ENCODE data around the gene COPS4.
"Not testable (repeated sequence)": the region's sequence is repeated elsewhere in the genome, so short reads cannot be mapped to it uniquely, and the experiment has no call there.

Gene COPS4
- total RNA-seq = 29.9 to 48.1 reads per million in 2 donors

GRCh38 chr4:83034630-83035494, at the start of gene COPS4:
TSS of gene COPS4 (plus strand) at chr4:83035183. CDS start at chr4:83035225, 42 bp downstream.
- peak; percentile 87 for DNase-seq

GRCh38 chr4:82987519-82987918, 47.5 kb upstream of the COPS4 start:
- not testable (repeated sequence) for DNase-seq

- no peak for DNase-seq
Observed at GRCh38 chr4:82988323-82988832, 46.6 kb upstream of the COPS4 start.

- no peak for DNase-seq
Observed at GRCh38 chr4:82989575-82990429, 45.2 kb upstream of the COPS4 start.

- DNase-seq = no peak
Observed at GRCh38 chr4:82994834-82995233, 40.1 kb upstream of the COPS4 start.

GRCh38 chr4:82998898-82999297, 36.1 kb upstream of the COPS4 start:
- DNase-seq = no peak

GRCh38 chr4:83002329-83002728, 32.7 kb upstream of the COPS4 start:
- DNase-seq = no peak

- not testable (repeated sequence) for DNase-seq
Observed at GRCh38 chr4:83003044-83003791, 31.8 kb upstream of the COPS4 start.

GRCh38 chr4:83009529-83009928, 25.5 kb upstream of the COPS4 start:
- no peak for DNase-seq

- DNase-seq = no peak
Observed at GRCh38 chr4:83010111-83010521, 24.9 kb upstream of the COPS4 start.

GRCh38 chr4:83010522-83011318, 24.3 kb upstream of the COPS4 start, which contains the start of gene LIN54:
TSS of gene LIN54 (minus strand) at chr4:83010823. CDS start at chr4:82984844, 25,979 bp downstream.
- DNase-seq = peak; percentile 85

GRCh38 chr4:83011689-83012199, 23.2 kb upstream of the COPS4 start:
- DNase-seq = no peak

GRCh38 chr4:83012200-83012686, 22.7 kb upstream of the COPS4 start:
- DNase-seq = no peak

GRCh38 chr4:83012687-83013419, 22.1 kb upstream of the COPS4 start:
- peak; percentile 95 for DNase-seq

GRCh38 chr4:83013420-83013867, 21.5 kb upstream of the COPS4 start:
- DNase-seq = no peak

GRCh38 chr4:83013902-83014301, 21.1 kb upstream of the COPS4 start:
- no peak for DNase-seq

- DNase-seq = no peak
Observed at GRCh38 chr4:83019794-83020494, 15.0 kb upstream of the COPS4 start.

- no peak for DNase-seq
Observed at GRCh38 chr4:83022724-83023450, 12.1 kb upstream of the COPS4 start.

- DNase-seq = not testable (repeated sequence)
Observed at GRCh38 chr4:83023599-83023998, 11.4 kb upstream of the COPS4 start.

Data from T-helper 9 cell (primary cell).